NB4 (cell line): ENCODE measurements around the gene PPM1N.
"Not testable (repeated sequence)": the region's sequence is repeated elsewhere in the genome, so short reads cannot be mapped to it uniquely, and the experiment has no call there.

Experiments
- DNase-seq: peaks from one replicate; pipeline ENCODE4 v3.0.0; 2010; ENCODE audit warnings: low read depth
- H3K4me3 ChIP-seq: one replicate; pipeline ENCODE4 v1.5.1; 2011; ENCODE audit warnings: mild to moderate bottlenecking, low read depth, low read length, moderate library complexity
- CTCF ChIP-seq: IDR thresholded peaks from one replicate; pipeline ENCODE4 v1.5.1; 2012; ENCODE audit warnings: low read depth, low read length
- MAX ChIP-seq: IDR thresholded peaks from 2 replicates; pipeline ENCODE4 v1.6.1; 2011; ENCODE audit warnings: low read depth, low read length
- MYC ChIP-seq: IDR thresholded peaks from 2 replicates; pipeline ENCODE4 v1.6.1; 2011; ENCODE audit warnings: low read depth, low read length
- POLR2A ChIP-seq: IDR thresholded peaks from 2 replicates; pipeline ENCODE4 v1.6.1; 2011; ENCODE audit warnings: mild to moderate bottlenecking; ENCODE audit not compliant: insufficient read length; ENCODE audit errors: extremely low read depth

PPM1N gene

GRCh38 chr19:45507872-45508416 lies 9.7 kb downstream of the PPM1N start:
- TF ChIP-seq MYC (no peak), POLR2A (no peak), MAX (no peak), CTCF (no peak)
- no peak for DNase-seq
- H3K4me3 ChIP-seq: peak overlapping the region; percentile 87

- H3K4me3 ChIP-seq: peak overlapping the region; percentile 87
These were observed 10.2 kb downstream of the PPM1N start for GRCh38 chr19:45508417-45508860.

GRCh38 chr19:45508861-45509691 lies 10.8 kb downstream of the PPM1N start:
- peak; percentile 82 for DNase-seq
- no peak for TF ChIP-seq POLR2A
- peak overlapping the region; percentile 87 for H3K4me3 ChIP-seq

More at GRCh38 chr19:45508417-45508860, 10.2 kb downstream of the PPM1N start:
- DNase-seq: peak; percentile 47
- TF ChIP-seq MYC (no peak), CTCF (no peak), POLR2A (no peak), MAX (no peak)

GRCh38 chr19:45509692-45510015 lies 11.4 kb downstream of the PPM1N start:
- peak overlapping the region; percentile 58 for H3K4me3 ChIP-seq
- DNase-seq: no peak
- TF ChIP-seq MYC (no peak), CTCF (no peak), MAX (no peak), POLR2A (no peak)

GRCh38 chr19:45510352-45510751 lies 12.1 kb downstream of the PPM1N start:
- not testable (repeated sequence) for DNase-seq, H3K4me3 ChIP-seq

- DNase-seq: no peak
- TF ChIP-seq MYC: no peak
- no peak for TF ChIP-seq MAX
- H3K4me3 ChIP-seq: no peak overlapping the region
These were observed 12.8 kb downstream of the PPM1N start for GRCh38 chr19:45511074-45511473.

- H3K4me3 ChIP-seq: no peak overlapping the region
- TF ChIP-seq POLR2A (no peak), CTCF (no peak), MAX (no peak), MYC (no peak)
These were observed 14.7 kb downstream of the PPM1N start for GRCh38 chr19:45512881-45513483.

More at GRCh38 chr19:45512881-45513483, 14.7 kb downstream of the PPM1N start:
- DNase-seq: no peak
